ENCODE data around the gene PRR20D. TPM values are rescaled to one million over a fixed set of nuclear protein-coding genes. Genes with fewer than 3 reads are reported as not detected.

Gene PRR20D
- polyA plus RNA-seq, 1 of the 3 experiments (the other 2 are of a cell fraction), result not detected

DNA sequence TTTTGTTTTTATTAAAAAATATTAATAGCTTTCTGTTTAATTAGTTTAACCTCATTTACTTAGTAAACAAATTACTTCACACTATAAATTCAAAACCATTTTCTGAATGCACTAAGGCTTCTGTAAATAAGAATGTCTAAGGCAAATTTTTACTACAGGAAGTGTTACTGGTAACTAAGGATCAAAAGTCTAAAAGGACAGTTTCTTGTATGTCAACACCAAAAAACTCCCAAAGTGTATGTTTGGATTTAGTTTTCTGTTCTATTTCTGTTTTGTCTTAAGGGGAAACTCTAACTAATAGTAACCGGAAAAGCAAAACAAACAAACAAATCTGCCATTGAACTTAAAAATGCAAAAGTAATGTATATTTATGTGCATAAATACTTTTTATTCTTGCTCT lies 31.2 kb downstream of the PRR20D start:
- 57% methylated on average over 1 of the region's 1 CpG for WGBS (ENCODE audit: low lambda C conversion rate)

DNA sequence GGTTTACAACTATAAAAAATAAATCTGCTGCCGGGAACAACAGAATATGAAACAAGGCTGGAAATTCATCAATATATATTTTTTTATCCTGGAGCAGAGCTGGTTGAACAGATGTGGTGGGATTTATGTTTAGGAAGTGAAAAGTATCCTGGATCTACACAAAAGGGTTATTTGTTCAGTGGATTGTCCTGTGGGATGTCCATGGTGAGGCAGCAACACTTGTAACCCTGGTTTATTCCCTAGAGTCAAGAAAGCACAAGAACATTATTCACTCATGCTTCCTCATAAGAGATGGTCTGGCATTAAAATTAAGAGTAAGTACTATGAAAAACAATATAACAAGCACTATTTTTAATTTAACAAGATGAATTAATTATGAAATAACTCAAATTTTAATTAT lies 52.6 kb downstream of the PRR20D start:
- Histone ChIP-seq H3K27ac (ENCODE audit: low read depth in 2 of 2, low read length in 1 of 2) (no peak overlapping the region), H3F3A (replicated peaks; ENCODE audit: insufficient read depth) (no peaks in the 10 kb centered on the region), H3K9me3 (no peaks in the 10 kb centered on the region), H3K4me2 (no peak overlapping the region), H3K9ac (no peak overlapping the region), H3K36me3 (replicated peaks in 1 of 2; ENCODE audit: control insufficient read depth in 1 of 2, insufficient read depth in 2 of 2, low read length in 1 of 2) (no peaks in the 10 kb centered on the region), H3K27me3 (ENCODE audit: insufficient read depth) (no peaks in the 10 kb centered on the region), H3K9me2 (no peaks in the 10 kb centered on the region), H3K4me3 (ENCODE audit: low read depth in 2 of 2, low read length in 1 of 2) (no peak overlapping the region), H4K20me1 (ENCODE audit: insufficient read depth) (no peaks in the 10 kb centered on the region), H2AFZ (ENCODE audit: low read depth) (no peak overlapping the region), H3K4me1 (ENCODE audit: control insufficient read depth in 1 of 2, insufficient read depth in 2 of 2, low read depth in 1 of 2, low read length in 1 of 2) (no peaks in the 10 kb centered on the region), H3K79me2 (ENCODE audit: insufficient read depth) (no peaks in the 10 kb centered on the region)
- WGBS (ENCODE audit: low lambda C conversion rate), result 57% methylated on average over 1 of the region's 1 CpG
- TF ChIP-seq FOXM1 (IDR thresholded peaks at IDR 0.05; ENCODE audit: low read depth), result no peak
- TF ChIP-seq POLR2AphosphoS5 (IDR thresholded peaks at IDR 0.05; ENCODE audit: low read depth, low read length), result no peak
- TF ChIP-seq, protein P1, sequence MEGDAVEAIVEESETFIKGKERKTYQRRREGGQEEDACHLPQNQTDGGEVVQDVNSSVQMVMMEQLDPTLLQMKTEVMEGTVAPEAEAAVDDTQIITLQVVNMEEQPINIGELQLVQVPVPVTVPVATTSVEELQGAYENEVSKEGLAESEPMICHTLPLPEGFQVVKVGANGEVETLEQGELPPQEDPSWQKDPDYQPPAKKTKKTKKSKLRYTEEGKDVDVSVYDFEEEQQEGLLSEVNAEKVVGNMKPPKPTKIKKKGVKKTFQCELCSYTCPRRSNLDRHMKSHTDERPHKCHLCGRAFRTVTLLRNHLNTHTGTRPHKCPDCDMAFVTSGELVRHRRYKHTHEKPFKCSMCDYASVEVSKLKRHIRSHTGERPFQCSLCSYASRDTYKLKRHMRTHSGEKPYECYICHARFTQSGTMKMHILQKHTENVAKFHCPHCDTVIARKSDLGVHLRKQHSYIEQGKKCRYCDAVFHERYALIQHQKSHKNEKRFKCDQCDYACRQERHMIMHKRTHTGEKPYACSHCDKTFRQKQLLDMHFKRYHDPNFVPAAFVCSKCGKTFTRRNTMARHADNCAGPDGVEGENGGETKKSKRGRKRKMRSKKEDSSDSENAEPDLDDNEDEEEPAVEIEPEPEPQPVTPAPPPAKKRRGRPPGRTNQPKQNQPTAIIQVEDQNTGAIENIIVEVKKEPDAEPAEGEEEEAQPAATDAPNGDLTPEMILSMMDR (IDR thresholded peaks at IDR 0.05), result no peak
- TF ChIP-seq TEAD4 (IDR thresholded peaks at IDR 0.05; ENCODE audit: borderline replicate concordance, insufficient read depth), result no peak
- TF ChIP-seq NRF1 (IDR thresholded peaks at IDR 0.05; ENCODE audit: low read depth, low read length), result no peak
- no peak for TF ChIP-seq RAD21 (IDR thresholded peaks at IDR 0.05; ENCODE audit: low read length)
- TF ChIP-seq, protein P2, sequence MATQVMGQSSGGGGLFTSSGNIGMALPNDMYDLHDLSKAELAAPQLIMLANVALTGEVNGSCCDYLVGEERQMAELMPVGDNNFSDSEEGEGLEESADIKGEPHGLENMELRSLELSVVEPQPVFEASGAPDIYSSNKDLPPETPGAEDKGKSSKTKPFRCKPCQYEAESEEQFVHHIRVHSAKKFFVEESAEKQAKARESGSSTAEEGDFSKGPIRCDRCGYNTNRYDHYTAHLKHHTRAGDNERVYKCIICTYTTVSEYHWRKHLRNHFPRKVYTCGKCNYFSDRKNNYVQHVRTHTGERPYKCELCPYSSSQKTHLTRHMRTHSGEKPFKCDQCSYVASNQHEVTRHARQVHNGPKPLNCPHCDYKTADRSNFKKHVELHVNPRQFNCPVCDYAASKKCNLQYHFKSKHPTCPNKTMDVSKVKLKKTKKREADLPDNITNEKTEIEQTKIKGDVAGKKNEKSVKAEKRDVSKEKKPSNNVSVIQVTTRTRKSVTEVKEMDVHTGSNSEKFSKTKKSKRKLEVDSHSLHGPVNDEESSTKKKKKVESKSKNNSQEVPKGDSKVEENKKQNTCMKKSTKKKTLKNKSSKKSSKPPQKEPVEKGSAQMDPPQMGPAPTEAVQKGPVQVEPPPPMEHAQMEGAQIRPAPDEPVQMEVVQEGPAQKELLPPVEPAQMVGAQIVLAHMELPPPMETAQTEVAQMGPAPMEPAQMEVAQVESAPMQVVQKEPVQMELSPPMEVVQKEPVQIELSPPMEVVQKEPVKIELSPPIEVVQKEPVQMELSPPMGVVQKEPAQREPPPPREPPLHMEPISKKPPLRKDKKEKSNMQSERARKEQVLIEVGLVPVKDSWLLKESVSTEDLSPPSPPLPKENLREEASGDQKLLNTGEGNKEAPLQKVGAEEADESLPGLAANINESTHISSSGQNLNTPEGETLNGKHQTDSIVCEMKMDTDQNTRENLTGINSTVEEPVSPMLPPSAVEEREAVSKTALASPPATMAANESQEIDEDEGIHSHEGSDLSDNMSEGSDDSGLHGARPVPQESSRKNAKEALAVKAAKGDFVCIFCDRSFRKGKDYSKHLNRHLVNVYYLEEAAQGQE (IDR thresholded peaks at IDR 0.05; ENCODE audit: low read depth, low read length), result no peak
- POLR2A ChIA-PET, result no interaction called here
- DNase-seq, result no peak
- CTCF ChIA-PET, result no interaction called here

More for the DNA sequence above, 31.2 kb downstream of the PRR20D start:
- POLR2A ChIA-PET, result no interaction called here
- CTCF ChIA-PET, result no interaction called here
- Histone ChIP-seq H4K20me1 (ENCODE audit: insufficient read depth) (no peaks in the 10 kb centered on the region), H3K27me3 (ENCODE audit: insufficient read depth) (no peaks in the 10 kb centered on the region), H3K4me3 (ENCODE audit: low read depth in 2 of 2, low read length in 1 of 2) (no peak overlapping the region), H3K9me3 (no peaks in the 10 kb centered on the region; the same call in 1 of the 2 replicates), H3K27ac (ENCODE audit: low read depth in 2 of 2, low read length in 1 of 2) (no peak overlapping the region), H3K9me2 (0 out of 2 replicates have a peak, but pooled peaks cover 2% of the 10 kb centered on the region), H2AFZ (ENCODE audit: low read depth) (no peak overlapping the region), H3K9ac (no peak overlapping the region), H3F3A (replicated peaks; ENCODE audit: insufficient read depth) (no peaks in the 10 kb centered on the region), H3K79me2 (ENCODE audit: insufficient read depth) (no peaks in the 10 kb centered on the region), H3K4me1 (ENCODE audit: control insufficient read depth in 1 of 2, insufficient read depth in 2 of 2, low read depth in 1 of 2, low read length in 1 of 2) (no peaks in the 10 kb centered on the region), H3K4me2 (no peak overlapping the region), H3K36me3 (replicated peaks in 1 of 2; ENCODE audit: control insufficient read depth in 1 of 2, insufficient read depth in 2 of 2, low read length in 1 of 2) (no peaks in the 10 kb centered on the region)
- no peak for DNase-seq
- TF ChIP-seq POLR2AphosphoS5 (IDR thresholded peaks at IDR 0.05; ENCODE audit: low read depth, low read length), result no peak
- no peak for TF ChIP-seq SIN3A (IDR thresholded peaks at IDR 0.05; ENCODE audit: borderline replicate concordance, low read depth, low read length)
- no peak for TF ChIP-seq TCF12 (IDR thresholded peaks at IDR 0.05)
- no peak for TF ChIP-seq RXRA (IDR thresholded peaks at IDR 0.05; ENCODE audit: borderline replicate concordance, low read depth)
- TF ChIP-seq TEAD4 (IDR thresholded peaks at IDR 0.05; ENCODE audit: borderline replicate concordance, insufficient read depth), result no peak
- no peak for TF ChIP-seq GABPA (IDR thresholded peaks at IDR 0.05; ENCODE audit: low read depth)
- TF ChIP-seq FOXM1 (IDR thresholded peaks at IDR 0.05; ENCODE audit: low read depth), result no peak
- TF ChIP-seq, protein P3, sequence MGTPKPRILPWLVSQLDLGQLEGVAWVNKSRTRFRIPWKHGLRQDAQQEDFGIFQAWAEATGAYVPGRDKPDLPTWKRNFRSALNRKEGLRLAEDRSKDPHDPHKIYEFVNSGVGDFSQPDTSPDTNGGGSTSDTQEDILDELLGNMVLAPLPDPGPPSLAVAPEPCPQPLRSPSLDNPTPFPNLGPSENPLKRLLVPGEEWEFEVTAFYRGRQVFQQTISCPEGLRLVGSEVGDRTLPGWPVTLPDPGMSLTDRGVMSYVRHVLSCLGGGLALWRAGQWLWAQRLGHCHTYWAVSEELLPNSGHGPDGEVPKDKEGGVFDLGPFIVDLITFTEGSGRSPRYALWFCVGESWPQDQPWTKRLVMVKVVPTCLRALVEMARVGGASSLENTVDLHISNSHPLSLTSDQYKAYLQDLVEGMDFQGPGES (IDR thresholded peaks at IDR 0.05; ENCODE audit: low read depth, low read length), result no peak
- TF ChIP-seq EP300 (IDR thresholded peaks at IDR 0.05; ENCODE audit: borderline replicate concordance in 1 of 2, low read depth in 1 of 2, low read length in 1 of 2), result no peak
- no peak for TF ChIP-seq EZH2phosphoT487 (IDR thresholded peaks at IDR 0.05; ENCODE audit: borderline replicate concordance, low read depth)
